HG03103 (cell line): ENCODE results near the gene EPX.

Experiments
- ATAC-seq: cut with Tn5 transposase; IDR thresholded peaks from one replicate; pipeline ENCODE4 v1.9.1; 2021; ENCODE audit warnings: low read depth; ENCODE audit not compliant: unreplicated experiment

EPX gene

DNA sequence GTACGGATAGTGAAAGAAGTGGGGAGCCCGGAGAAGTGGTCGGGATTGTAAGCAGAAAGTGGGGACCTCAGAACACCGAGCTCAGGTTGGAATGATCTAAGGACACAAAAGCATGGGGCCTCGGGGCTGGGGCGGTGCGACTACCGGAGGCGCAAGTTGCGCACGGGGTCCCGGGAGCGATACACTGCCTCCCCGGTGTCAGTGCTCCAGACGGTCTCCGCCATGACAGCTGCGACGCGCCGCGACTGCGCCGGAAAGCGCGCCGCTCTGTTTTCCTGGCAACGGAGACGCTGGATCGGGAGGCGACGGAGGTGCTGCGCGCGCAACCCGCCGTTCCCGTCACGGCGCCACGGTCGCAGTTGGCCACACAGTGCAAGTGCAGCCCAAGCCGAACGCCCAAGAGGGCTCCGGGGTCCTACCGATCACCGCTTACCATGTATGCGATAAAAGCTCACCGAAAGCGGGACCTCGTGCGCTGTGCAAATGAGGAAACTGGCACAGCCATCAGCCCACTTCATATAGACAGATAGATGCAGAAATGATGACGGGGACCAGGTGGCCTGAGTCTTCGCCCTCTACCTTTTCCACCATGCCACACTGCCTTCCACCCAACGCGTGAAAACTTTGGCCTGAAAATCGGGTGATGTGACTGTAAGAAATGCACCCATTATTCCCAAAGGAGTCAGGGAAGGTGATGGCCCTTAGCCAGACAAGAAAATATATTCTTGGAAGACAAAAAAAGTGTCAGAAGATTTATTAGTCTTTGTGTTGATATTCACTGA is 26.7 kb downstream of the EPX start, which contains the start of gene MKS1:
Gene MKS1, minus strand, starts transcription at position 249 of the 782 bp plus-strand sequence. Its CDS starts 25 bp downstream, at position 224.
- ATAC-seq: peak; percentile 91

DNA sequence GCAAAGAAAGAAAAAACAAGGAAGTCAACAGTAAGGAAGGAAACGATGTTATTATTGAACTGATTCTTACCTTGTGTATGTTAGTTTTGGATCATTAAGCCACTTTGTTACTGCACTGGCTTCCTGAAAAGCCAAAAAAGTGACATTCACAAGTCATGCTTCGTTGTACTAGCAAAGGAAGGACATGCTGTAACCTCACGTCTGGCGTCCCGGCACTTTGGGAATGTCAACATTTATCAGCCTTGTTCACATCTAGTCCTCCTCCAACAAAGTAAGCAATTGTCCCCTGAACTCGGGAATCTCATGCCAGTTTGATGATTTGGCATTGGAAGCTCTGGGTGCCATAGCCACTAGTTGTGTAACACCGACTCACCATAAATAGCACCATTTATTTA is 27.3 kb downstream of the EPX start:
- no peak for ATAC-seq

DNA sequence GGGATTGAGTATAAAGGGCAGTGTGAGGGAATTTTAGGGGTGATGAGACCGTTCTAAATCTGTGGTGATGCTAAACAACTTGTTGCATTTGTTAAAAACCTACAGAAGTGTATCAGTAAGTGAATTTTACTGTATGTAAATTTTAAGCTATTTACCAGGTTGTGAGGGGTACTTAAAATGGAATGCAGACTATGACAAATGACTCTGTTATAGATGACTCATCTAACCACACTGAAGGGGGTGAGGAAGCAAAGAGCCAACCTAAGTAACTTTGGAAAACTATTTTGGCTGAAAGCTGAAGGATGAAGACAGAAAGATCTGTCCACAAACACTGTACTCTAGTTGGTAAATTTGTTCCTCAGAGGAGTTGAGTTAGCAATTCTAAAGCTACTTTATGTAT is 31.8 kb downstream of the EPX start:
- ATAC-seq: no peak

DNA sequence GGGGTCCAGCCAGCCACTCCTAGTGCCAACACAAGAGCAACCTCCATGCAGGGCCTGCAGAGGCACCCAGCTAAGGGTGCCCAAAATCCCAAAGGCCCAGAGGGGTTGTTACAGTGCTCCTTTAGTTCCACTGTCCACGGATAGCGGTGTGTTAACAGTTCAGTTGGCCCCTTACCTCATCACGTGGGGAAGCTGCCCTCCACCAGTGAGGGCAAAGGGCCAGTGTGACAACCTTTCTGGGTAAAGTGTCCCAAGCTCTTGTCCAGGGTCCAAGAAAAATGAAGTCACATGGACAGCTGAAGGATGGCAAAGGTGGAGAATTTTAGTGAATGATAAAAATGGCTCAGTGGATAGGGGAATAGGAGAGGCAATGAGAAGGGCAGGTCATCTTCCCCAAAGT is 35.2 kb downstream of the EPX start:
- ATAC-seq: no peak

DNA sequence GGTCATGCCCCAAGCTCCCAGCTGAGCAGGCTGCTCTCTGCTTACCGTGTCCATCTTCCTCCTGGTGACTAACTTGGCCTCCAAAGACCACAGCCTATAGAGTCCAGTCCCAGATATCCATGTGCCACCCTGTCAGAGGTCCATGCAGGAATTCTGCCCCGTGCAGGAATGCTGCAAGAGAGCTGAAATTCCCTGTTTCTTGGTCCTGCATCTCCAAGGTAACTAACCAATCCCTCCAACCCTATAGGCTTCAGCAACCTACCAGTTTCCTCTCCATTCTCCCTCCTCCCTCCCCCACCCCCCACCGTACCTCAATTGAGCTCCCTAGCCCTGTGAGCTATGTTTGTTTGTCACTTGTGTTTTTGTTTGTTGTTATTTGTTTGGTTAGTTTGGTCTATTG is 36.2 kb downstream of the EPX start:
- ATAC-seq: no peak

DNA sequence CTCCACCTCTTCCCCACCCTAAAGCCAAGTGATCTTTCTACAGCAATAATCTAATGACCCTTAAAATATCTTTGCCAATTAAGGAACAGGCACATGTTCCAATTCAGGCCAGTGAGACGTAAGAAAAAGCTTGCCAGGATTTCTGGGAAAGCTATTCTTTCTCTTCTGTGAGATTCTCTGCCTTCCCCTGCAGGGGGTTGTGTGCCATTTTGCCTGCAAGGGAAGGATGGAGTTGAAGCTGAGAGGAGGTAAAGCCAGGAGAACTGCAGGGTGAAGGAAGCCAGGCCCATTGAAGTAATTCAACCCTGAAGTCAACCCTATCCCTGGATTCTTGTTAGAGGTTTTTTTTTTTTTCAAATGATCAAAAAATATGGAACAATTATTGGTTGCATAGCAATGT is 36.9 kb downstream of the EPX start:
- ATAC-seq: no peak

DNA sequence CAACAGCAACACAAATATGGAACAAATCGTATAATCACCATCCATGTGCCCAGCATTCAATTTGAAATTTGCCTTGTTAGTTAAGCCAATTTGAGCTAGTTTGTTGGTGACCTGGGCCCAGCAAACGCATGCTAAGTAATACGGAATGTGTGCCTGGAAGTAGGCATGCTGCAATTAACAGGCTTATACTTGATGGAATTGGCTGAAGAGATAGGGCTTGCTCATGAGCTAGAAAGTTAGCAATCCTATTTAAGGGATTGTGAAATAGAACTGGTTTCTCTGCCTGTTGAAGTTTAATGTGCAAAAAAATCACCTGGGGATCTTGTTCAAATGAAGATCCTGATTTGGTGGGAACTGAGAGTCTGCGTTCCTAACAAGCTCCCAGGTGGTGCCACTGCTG is 37.4 kb downstream of the EPX start:
- no peak for ATAC-seq

DNA sequence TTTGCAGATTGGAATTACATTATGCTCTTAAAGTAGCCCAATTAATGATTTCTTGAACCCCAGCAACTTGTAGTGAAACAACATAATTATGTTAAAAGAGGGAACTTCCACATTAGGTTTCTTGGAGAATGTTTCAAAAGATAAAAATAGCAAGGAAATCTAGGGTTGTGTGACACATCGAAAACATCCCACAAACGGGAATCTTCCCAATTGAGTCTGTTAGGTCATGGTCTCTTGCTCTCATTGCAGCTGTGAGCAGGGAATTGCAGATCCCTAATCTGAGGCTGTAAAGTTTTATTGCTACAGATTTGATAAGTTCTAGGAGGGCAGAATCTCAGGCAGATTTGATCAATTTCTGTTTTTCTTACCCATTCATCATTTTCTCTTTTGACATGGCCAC is 39.1 kb downstream of the EPX start:
- ATAC-seq: no peak

DNA sequence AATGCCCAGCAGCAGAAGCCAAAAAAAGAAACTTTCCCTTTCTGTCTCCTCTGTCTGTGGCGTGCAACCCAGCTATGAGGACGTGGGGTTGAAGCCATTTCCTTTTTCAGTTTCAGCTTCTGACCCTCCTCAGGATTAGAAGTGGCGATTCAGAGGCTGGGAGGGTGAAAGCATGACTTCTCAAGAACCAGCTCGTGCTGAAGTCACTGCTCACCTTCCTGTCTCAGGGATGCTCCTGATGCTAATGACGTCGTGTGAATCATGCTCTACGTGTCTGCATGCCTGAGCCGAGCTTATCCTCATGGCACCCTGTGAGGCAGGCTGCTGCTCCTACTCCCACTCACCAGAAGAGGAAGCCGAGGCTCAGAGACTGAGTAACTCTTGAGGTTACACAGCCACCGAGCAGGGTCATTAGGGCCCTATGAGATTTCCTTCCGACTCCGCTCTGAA is 40.2 kb downstream of the EPX start:
- ATAC-seq: no peak

DNA sequence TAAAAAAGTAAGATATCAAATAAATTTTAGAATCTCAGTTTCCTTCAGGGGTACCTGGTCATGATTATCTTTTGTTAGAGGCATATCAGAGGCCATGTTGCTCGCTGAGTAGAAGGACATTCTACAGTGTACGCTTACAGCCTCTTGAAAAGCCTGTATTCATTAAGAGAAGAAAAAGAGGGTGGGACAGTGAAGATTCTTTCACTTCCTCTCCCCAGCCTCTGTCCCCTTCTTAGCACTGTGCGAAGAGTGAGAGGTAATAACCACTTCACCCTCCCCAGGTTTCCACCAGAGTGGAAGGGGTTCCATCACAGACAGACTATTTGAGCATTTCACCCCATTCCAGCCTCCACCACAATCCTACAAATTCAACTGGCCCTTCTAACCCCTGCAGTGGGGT is 41.0 kb downstream of the EPX start:
- peak; percentile 82 for ATAC-seq

DNA sequence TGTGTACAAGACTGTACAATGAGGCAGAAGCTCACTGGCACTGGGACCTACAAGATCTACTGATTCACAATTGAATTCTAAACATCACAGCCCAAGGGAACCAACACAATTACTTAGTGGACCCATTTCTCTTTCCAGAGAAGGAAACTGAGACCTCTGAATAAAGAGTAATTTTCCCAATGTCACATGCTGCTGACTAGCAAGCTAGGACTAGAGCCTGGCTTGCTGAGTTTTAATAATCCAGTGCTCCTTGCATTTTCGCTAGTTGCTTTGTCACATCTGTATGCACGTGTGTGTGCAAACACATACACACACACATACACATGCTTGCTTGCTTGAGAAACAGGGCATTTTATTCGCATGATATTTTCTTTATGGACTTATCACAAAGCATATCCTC is 42.0 kb downstream of the EPX start:
- ATAC-seq: no peak

DNA sequence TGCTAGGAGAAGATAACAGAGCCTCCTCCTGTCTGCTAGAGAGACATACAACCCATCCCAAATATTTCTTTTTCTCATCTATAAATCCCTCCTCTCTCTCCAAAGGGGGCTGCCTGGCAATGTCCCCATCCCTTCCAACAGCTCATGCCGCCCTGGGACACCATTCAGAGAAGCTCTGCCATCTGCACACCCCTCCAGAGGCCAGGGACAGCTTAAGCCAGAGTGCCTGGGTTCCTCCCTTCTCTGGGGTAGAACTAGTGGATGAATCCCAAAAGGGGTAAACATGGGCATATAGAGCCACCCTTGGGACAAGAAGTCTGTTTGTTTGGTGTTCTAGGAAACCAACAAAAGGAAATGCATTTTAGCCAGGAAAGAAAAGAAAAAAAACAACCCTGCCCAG is 43.3 kb downstream of the EPX start:
- ATAC-seq: no peak

DNA sequence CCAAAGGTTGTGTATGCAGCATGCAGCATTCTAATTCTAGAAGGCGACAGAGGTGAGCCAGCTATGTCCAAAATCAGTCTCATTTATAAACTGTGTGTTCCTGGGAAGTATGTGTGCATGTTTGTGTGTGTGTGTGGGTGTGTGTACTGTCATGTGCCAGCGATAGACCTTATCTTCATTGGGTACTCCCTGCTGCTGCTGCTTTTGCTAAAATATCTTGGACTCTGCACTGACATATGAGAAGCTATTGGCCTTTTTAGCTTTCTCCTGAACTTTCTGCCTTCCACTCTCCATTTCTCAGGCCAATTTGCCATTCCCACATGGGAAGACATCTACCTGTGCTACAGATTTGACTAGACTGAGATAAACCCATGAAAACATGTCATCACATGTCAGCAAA is 43.9 kb downstream of the EPX start:
- ATAC-seq: no peak

DNA sequence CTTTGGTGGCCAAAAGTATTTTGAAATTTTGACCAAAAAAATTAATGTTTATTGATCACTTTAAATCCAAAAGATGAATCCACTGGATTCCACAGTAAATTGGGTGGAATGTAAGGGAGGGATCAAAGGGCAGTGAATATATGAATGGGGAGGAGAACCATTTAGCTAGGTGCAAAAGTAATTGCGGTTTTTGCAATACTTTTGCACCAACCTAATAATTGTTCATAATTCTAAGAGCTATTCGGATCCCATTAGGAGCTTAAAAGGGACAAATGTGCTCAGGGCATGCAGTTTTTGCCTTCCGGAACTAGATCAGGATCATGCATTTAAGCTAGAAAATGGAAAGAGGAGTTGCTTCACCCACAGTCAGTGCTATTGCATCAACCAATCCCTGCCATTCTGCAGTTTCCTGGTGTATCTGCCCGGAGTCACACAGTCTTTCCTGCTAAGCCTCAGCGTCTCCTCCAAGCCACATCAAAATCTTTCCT is 45.7 kb downstream of the EPX start, which contains the start of gene LPO:
Gene LPO, plus strand, starts transcription at position 438 of the 488 bp plus-strand sequence. CDS start 4,396 bp downstream, outside the sequence.
- no peak for ATAC-seq

DNA sequence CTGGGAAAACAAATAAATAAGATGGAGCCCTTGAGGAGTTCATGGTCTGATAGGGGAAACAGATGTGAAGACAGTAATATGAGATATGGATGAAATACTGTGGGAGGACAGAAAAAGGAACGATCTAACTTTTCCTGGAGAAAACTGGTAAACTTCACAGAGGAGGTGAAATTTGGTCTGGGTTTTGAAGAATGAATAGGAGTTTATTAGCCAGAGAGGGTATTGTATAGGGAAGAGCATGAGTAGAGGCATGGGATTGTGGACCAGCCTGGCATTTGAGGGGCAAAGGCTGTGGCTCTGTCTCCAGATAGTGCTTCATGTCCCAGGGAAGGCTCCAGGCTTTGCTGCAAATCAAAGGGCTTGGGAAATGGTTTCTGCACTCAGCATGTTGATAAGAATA is 47.5 kb downstream of the EPX start:
- ATAC-seq: no peak

DNA sequence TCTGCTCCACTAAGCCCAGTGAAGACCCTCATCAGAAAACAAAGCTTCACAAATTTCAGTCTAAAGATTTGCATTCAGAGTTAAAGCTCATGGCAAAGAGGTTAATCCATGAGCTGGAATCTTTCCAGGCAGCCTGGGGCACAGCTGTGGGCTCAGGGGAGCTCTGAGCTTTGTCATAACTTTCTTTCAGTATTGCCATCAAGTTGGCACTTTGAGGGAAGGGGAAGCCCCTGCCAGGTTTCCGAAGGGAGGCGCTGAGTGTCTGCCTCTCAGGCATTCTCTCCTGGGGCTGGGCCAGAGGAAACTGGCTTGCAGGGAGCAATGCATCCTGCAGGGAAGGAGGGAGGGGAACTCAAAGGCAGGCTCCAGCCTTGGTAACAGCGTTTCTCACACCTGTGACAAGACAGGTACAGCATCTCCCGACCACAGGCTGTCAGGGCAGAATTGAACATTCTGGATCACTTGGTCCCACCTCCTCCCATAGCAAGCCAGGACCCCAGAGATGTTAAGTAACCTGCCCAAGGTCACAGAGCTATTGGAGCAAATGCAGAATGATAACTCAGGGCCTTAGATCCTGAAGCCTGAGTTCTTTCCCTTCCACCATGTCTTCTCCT is 49.8 kb downstream of the EPX start:
- no peak for ATAC-seq

DNA sequence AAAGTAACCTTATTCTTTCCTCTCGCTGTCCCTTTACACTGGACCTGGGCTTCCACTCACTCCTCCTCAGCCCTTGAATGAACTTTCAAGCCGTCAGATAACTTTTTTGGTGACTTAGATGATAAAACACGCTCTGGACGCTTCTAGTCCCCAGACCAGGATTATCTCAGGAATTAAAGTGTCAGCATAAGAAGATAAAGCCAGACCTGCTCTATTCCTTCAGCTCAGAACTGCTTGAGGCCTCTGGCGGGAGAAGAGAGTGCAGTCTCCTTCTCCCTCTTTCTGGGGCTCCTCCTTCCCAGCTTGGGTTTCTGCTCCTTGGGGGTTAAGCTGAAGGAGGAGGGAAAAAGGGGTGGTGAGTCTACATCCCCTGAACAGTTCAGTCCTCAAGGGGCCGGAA is 52.4 kb downstream of the EPX start:
- ATAC-seq: no peak

DNA sequence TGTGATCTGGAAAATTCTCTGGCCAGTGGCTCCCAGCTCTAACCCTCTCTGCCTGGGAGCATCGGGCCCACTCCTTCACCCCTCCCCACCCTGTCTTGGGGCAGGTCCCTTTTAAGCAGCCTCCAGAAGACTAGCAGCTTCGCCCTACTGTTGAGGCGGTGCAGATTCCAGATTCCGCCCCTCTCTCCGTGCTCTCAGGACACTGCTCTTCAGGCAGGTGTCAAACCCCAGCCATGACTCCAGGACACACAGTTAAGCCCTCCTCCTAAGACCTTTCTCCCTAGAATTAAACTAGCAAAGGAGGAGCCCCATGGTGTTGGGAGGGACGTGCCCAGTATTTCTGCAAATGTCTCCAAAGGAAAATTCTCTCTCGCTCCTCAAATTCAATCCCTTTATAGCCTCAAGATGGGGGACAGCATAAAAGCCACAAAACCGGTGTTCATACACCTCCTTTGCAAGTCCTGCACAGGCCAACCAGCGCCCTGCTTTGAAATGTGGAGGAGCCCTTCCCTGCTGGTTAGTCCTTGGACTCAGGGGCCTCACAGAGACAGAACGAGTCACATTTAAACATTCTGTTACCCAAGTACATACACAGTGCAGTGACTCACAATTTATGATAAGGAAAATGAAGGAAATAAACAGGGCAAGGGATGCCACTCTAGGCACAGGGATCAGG is 53.0 kb downstream of the EPX start:
- no peak for ATAC-seq

DNA sequence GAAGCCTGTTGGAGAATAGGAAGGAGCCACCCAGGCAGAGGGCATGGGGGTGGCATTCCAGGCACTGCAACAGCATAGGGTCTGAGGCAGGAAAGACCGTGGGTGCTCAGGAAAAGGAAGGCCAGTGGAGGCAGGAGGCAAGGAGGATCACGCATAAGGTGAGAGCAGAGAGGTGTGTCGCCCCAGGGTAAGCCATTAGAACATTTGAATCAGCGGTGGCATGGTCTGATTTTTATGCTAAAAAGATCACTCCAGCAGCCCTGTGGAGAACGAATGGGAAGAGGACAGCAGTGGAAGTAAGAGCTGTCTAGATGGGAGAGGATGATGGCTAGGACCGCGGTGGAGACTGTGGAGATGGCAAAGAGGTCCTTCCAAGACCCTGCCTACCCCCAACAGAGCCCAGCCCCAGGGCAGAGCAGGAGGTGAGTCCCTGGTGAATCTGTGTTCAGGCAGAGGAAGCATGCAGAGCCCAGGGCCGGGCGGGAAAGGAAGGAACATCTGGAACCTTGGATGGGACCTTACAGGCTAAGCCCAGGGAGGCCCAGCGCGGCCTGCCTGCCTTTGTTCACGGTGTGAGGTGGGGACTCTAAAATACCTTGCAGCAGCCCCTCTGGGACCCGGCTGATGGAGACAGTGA is 53.7 kb downstream of the EPX start:
- no peak for ATAC-seq

DNA sequence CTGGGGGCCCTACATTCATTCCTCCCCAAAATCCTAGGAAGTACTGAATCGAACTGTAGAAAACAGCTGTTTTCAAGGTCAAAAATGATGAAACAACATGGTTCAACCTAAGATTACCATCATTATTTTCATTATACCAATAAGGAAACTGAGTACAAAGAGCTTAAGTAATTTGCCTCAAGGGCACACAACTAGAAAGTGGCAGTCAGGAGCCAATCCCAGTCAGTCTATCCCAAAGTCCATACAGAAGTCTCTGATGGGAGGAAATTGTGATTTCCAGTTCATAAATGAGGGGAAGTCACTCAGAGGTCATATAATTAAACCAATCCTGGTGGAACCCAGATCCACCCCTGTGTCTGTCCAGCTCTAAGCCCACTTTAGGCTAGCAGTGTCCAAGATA is 54.3 kb downstream of the EPX start:
- no peak for ATAC-seq
